Mesenchymal stem cell (in vitro differentiated cells and primary cell): ENCODE data around the gene ILDR1.

Experiments used
- DNase-seq: peaks from one replicate; pipeline ENCODE4 v3.0.0-alpha.2; 2013
- H2AFZ ChIP-seq: one replicate; pipeline ENCODE4 v1.6.1; 2013; ENCODE audit warnings: low read depth, mild to moderate bottlenecking, control low read depth, inconsistent platforms, low read length, moderate library complexity
- H2AK5ac ChIP-seq: 2 replicates; pipeline ENCODE4 v1.6.1; 2013; ENCODE audit warnings: low read length, moderate library complexity, mild to moderate bottlenecking, inconsistent platforms; ENCODE audit not compliant: severe bottlenecking
- H2BK120ac ChIP-seq: one replicate; pipeline ENCODE4 v1.6.1; 2013; ENCODE audit warnings: low read depth, mild to moderate bottlenecking, inconsistent platforms, low read length, moderate library complexity
- H2BK12ac ChIP-seq, 2 experiments: one replicate each; pipeline ENCODE4 v1.6.1; 2013; ENCODE audit warnings: inconsistent platforms in 2 of 2, low read length in 2 of 2, mild to moderate bottlenecking in 2 of 2, moderate library complexity in 2 of 2, control low read depth in 1 of 2
- H2BK15ac ChIP-seq: one replicate; pipeline ENCODE4 v1.6.1; 2013; ENCODE audit warnings: mild to moderate bottlenecking, low read depth, inconsistent platforms; ENCODE audit not compliant: poor library complexity, severe bottlenecking
- H2BK5ac ChIP-seq: 2 replicates; pipeline ENCODE4 v1.6.1; 2013; ENCODE audit warnings: low read depth, mild to moderate bottlenecking, low read length, control low read depth, inconsistent platforms; ENCODE audit not compliant: poor library complexity, severe bottlenecking
- H3K14ac ChIP-seq, 2 experiments: one replicate each; pipeline ENCODE4 v1.6.1; 2013; ENCODE audit warnings: inconsistent platforms in 2 of 2, low read length in 2 of 2, control low read depth in 1 of 2, mild to moderate bottlenecking in 1 of 2, moderate library complexity in 1 of 2
- H3K18ac ChIP-seq, 2 experiments: one replicate each; pipeline ENCODE4 v1.6.1; 2013; ENCODE audit warnings: inconsistent platforms in 2 of 2, low read length in 2 of 2, control low read depth in 1 of 2, low read depth in 1 of 2, mild to moderate bottlenecking in 1 of 2
- H3K23ac ChIP-seq, 2 experiments: one replicate each; pipeline ENCODE4 v1.6.1; 2013; ENCODE audit warnings: inconsistent platforms in 2 of 2, low read length in 2 of 2, mild to moderate bottlenecking in 2 of 2, moderate library complexity in 2 of 2, control low read depth in 1 of 2
- H3K27ac ChIP-seq: 2 replicates; pipeline ENCODE4 v1.5.1; 2013; ENCODE audit warnings: mild to moderate bottlenecking, moderate library complexity, low read length, control low read depth, inconsistent platforms; ENCODE audit not compliant: poor library complexity, severe bottlenecking
- H3K27me3 ChIP-seq, 2 experiments: 2 replicates each; pipeline versions ENCODE4 v1.6.1 to v1.7.0; 2013; ENCODE audit warnings: low read length in 2 of 2, mild to moderate bottlenecking in 2 of 2, moderate library complexity in 2 of 2, control low read depth in 1 of 2, inconsistent platforms in 1 of 2; ENCODE audit not compliant: control insufficient read depth in 1 of 2, insufficient read depth in 1 of 2
- H3K36me3 ChIP-seq, 2 experiments: 2 replicates each; pipeline versions ENCODE4 v1.6.1 to v1.7.0; 2013; ENCODE audit warnings: low read length in 2 of 2, control low read depth in 1 of 2, inconsistent platforms in 1 of 2, low read depth in 1 of 2, mild to moderate bottlenecking in 1 of 2; ENCODE audit not compliant: insufficient read depth in 2 of 2, control insufficient read depth in 1 of 2
- H3K4ac ChIP-seq, 2 experiments: one replicate each; pipeline ENCODE4 v1.6.1; 2013; ENCODE audit warnings: inconsistent platforms in 2 of 2, low read length in 2 of 2, mild to moderate bottlenecking in 2 of 2, moderate library complexity in 2 of 2, control low read depth in 1 of 2, low read depth in 1 of 2
- H3K4me1 ChIP-seq: 2 replicates; pipeline ENCODE4 v1.6.1; 2013; ENCODE audit warnings: low read depth, low read length, control low read depth; ENCODE audit not compliant: control insufficient read depth, insufficient read depth
- H3K4me2 ChIP-seq: 2 replicates; pipeline ENCODE4 v1.6.1; 2013; ENCODE audit warnings: low read length, mild to moderate bottlenecking, inconsistent platforms; ENCODE audit not compliant: poor library complexity, severe bottlenecking
- H3K4me3 ChIP-seq, 2 experiments: 2 replicates each; pipeline versions ENCODE4 v1.5.1 to v1.7.0; 2013; ENCODE audit warnings: low read length in 2 of 2, mild to moderate bottlenecking in 2 of 2, control low read depth in 1 of 2, low read depth in 1 of 2; ENCODE audit not compliant: insufficient read depth in 1 of 2
- H3K79me1 ChIP-seq: replicated peaks from 2 replicates; pipeline ENCODE4 v1.6.1; 2013; ENCODE audit warnings: mild to moderate bottlenecking, control low read depth, low read length, inconsistent platforms; ENCODE audit not compliant: poor library complexity, severe bottlenecking
- H3K9ac ChIP-seq: 2 replicates; pipeline ENCODE4 v1.7.0; 2013; ENCODE audit warnings: mild to moderate bottlenecking, low read length, moderate library complexity
- H3K9me3 ChIP-seq: 2 replicates; pipeline ENCODE4 v1.7.0; 2013; ENCODE audit warnings: mild to moderate bottlenecking, low read length; ENCODE audit not compliant: control insufficient read depth
- H4K8ac ChIP-seq: one replicate; pipeline ENCODE4 v1.6.1; 2013; ENCODE audit warnings: inconsistent platforms, mild to moderate bottlenecking, low read length, moderate library complexity
- H4K91ac ChIP-seq: one replicate; pipeline ENCODE4 v1.6.1; 2013; ENCODE audit warnings: mild to moderate bottlenecking, low read length, inconsistent platforms
- WGBS: methylation state at CpG from one replicate; pipeline ENCODE4 v1.1.7; 2013; ENCODE audit warnings: mixed read lengths; 5-methylcytosine and 5-hydroxymethylcytosine counted together

ILDR1 gene

GRCh38 chr3:121958801-121959200, 63.2 kb downstream of the ILDR1 start:
- Histone ChIP-seq H3K9ac (no peak overlapping the region), H2BK5ac (no peak overlapping the region), H2AFZ (no peak overlapping the region), H3K14ac (no peak overlapping the region), H3K4ac (no peak overlapping the region), H3K4me3 (no peak overlapping the region), H3K18ac (no peak overlapping the region), H2BK120ac (no peak overlapping the region), H3K4me1 (no peaks in the 10 kb centered on the region), H4K91ac (no peak overlapping the region), H2BK15ac (no peak overlapping the region), H3K9me3 (no peaks in the 10 kb centered on the region), H4K8ac (no peak overlapping the region), H3K79me1 (no peaks in the 10 kb centered on the region), H3K23ac (no peak overlapping the region), H3K27ac (no peak overlapping the region), H3K4me2 (no peak overlapping the region), H3K27me3 (no peaks in the 10 kb centered on the region), H3K36me3 (no peaks in the 10 kb centered on the region), H2AK5ac (no peak overlapping the region), H2BK12ac (no peak overlapping the region)
- WGBS: 63% methylated on average over 1 of the region's 3 CpGs
- no peak for DNase-seq

GRCh38 chr3:121957674-121958415, 64.2 kb downstream of the ILDR1 start:
- Histone ChIP-seq H2AK5ac (no peak overlapping the region), H3K23ac (no peak overlapping the region), H2BK12ac (no peak overlapping the region), H3K36me3 (no peaks in the 10 kb centered on the region), H2BK15ac (no peak overlapping the region), H3K4me3 (no peak overlapping the region), H3K4ac (no peak overlapping the region), H4K91ac (no peak overlapping the region), H3K4me1 (no peaks in the 10 kb centered on the region), H2BK120ac (no peak overlapping the region), H3K27me3 (no peaks in the 10 kb centered on the region), H3K9me3 (peaks cover 4% of the 10 kb centered on the region), H3K27ac (no peak overlapping the region), H3K79me1 (no peaks in the 10 kb centered on the region), H3K14ac (no peak overlapping the region), H2BK5ac (no peak overlapping the region), H4K8ac (no peak overlapping the region), H3K18ac (no peak overlapping the region), H2AFZ (no peak overlapping the region), H3K9ac (no peak overlapping the region), H3K4me2 (no peak overlapping the region)
- DNase-seq: no peak
- 85% methylated on average over 2 of the region's 2 CpGs for WGBS

- Histone ChIP-seq H4K8ac (no peak overlapping the region), H2AK5ac (no peak overlapping the region), H3K9ac (no peak overlapping the region), H3K27me3 (no peaks in the 10 kb centered on the region), H3K18ac (no peak overlapping the region), H2BK12ac (no peak overlapping the region), H3K27ac (no peak overlapping the region), H2BK120ac (no peak overlapping the region), H3K4me3 (no peak overlapping the region), H3K4me2 (no peak overlapping the region), H3K4ac (no peak overlapping the region), H3K23ac (no peak overlapping the region), H3K9me3 (peaks cover 16% of the 10 kb centered on the region), H3K79me1 (no peaks in the 10 kb centered on the region), H3K14ac (no peak overlapping the region), H4K91ac (no peak overlapping the region), H2BK15ac (no peak overlapping the region), H2BK5ac (no peak overlapping the region), H3K36me3 (no peaks in the 10 kb centered on the region), H2AFZ (no peak overlapping the region), H3K4me1 (no peaks in the 10 kb centered on the region)
- WGBS: 85% methylated on average over 3 of the region's 3 CpGs
- DNase-seq: no peak
Observed at GRCh38 chr3:121956363-121956762, 65.7 kb downstream of the ILDR1 start.

GRCh38 chr3:121951291-121951919, 70.6 kb downstream of the ILDR1 start:
- no peak overlapping the region for H3K9ac ChIP-seq
- no peaks in the 10 kb centered on the region for H3K79me1 ChIP-seq
- H4K8ac ChIP-seq: no peak overlapping the region
- H3K4ac ChIP-seq: no peak overlapping the region
- H2BK15ac ChIP-seq: no peak overlapping the region
- H3K9me3 ChIP-seq: peaks cover 23% of the 10 kb centered on the region
- H2AK5ac ChIP-seq: no peak overlapping the region
- no peak overlapping the region for H3K4me3 ChIP-seq
- H2BK12ac ChIP-seq: no peak overlapping the region
- H3K27me3 ChIP-seq: no peaks in the 10 kb centered on the region
- WGBS: 80% methylated on average over 1 of the region's 1 CpG
- no peak overlapping the region for H2BK120ac ChIP-seq
- no peak overlapping the region for H3K18ac ChIP-seq
- peak; percentile 34 for DNase-seq
- no peak overlapping the region for H3K4me2 ChIP-seq
- H2BK5ac ChIP-seq: no peak overlapping the region
- H3K27ac ChIP-seq: no peak overlapping the region
- H2AFZ ChIP-seq: no peak overlapping the region
- H3K14ac ChIP-seq: no peak overlapping the region
- H4K91ac ChIP-seq: no peak overlapping the region
- H3K4me1 ChIP-seq: no peaks in the 10 kb centered on the region
- H3K23ac ChIP-seq: no peak overlapping the region
- H3K36me3 ChIP-seq: no peaks in the 10 kb centered on the region
